GM21619 (cell line): ENCODE measurements around the gene GPC2.
"Not testable (repeated sequence)": the region's sequence is repeated elsewhere in the genome, so short reads cannot be mapped to it uniquely, and the experiment has no call there.

ENCODE experiments used
- ATAC-seq: cut with Tn5 transposase; IDR thresholded peaks from one replicate; pipeline ENCODE4 v1.9.1; 2021; ENCODE audit not compliant: unreplicated experiment

Gene GPC2

GRCh38 chr7:100208911-100209408 is 31.8 kb upstream of the GPC2 start:
- ATAC-seq, result peak; percentile 64

- ATAC-seq, result no peak
Measured at GRCh38 chr7:100204454-100204853, 27.3 kb upstream of the GPC2 start.

GRCh38 chr7:100200693-100201092 is 23.5 kb upstream of the GPC2 start:
- no peak for ATAC-seq

- no peak for ATAC-seq
Measured at GRCh38 chr7:100198266-100198665, 21.1 kb upstream of the GPC2 start.

- ATAC-seq, result not testable (repeated sequence)
Measured at GRCh38 chr7:100195901-100196322, 18.7 kb upstream of the GPC2 start.

- ATAC-seq, result no peak
Measured at GRCh38 chr7:100195222-100195621, 18.0 kb upstream of the GPC2 start.

- ATAC-seq, result no peak
Measured at GRCh38 chr7:100192969-100193368, 15.8 kb upstream of the GPC2 start.

GRCh38 chr7:100192281-100192862 is 15.2 kb upstream of the GPC2 start:
- not testable (repeated sequence) for ATAC-seq

- ATAC-seq, result no peak
Measured at GRCh38 chr7:100191775-100192174, 14.6 kb upstream of the GPC2 start.

- peak; percentile 55 for ATAC-seq
Measured at GRCh38 chr7:100190048-100190711, 13.0 kb upstream of the GPC2 start.

GRCh38 chr7:100189061-100189460 is 11.9 kb upstream of the GPC2 start:
- no peak for ATAC-seq

- ATAC-seq, result no peak
Measured at GRCh38 chr7:100185726-100186125, 8.5 kb upstream of the GPC2 start.

GRCh38 chr7:100183090-100183489 is 5.9 kb upstream of the GPC2 start:
- not testable (repeated sequence) for ATAC-seq

- not testable (repeated sequence) for ATAC-seq
Measured at GRCh38 chr7:100182616-100183015, 5.4 kb upstream of the GPC2 start.

- not testable (repeated sequence) for ATAC-seq
Measured at GRCh38 chr7:100180084-100180483, 2.9 kb upstream of the GPC2 start.

- no peak for ATAC-seq
Measured at GRCh38 chr7:100176096-100177044, 811 bp downstream of the GPC2 start.

GRCh38 chr7:100175296-100175935 is 1.8 kb downstream of the GPC2 start:
- no peak for ATAC-seq

GRCh38 chr7:100174582-100174981 is 2.6 kb downstream of the GPC2 start:
- ATAC-seq, result no peak

GRCh38 chr7:100173806-100174495 is 3.2 kb downstream of the GPC2 start:
- ATAC-seq, result no peak

- ATAC-seq, result no peak
Measured at GRCh38 chr7:100171840-100172239, 5.3 kb downstream of the GPC2 start.
